PC-9 (cell line): ENCODE results near the gene COL4A2. TPM values are rescaled to one million over a fixed set of nuclear protein-coding genes. Genes with fewer than 3 reads are reported as not detected.

Experiments used
- BruUV-seq: library from RNA; stranded (reverse); fragments of 400-500 nt; replicated peaks from 2 replicates; lab custom pipeline; 2021; lab: Mats Ljungman, UMichigan
- CTCF ChIA-PET: fragments of 300-600 bp; sonication (Branson Sonifier 250); formaldehyde crosslinking; loops from one replicate; lab custom pipeline; 2022; ENCODE audit warnings: antibody characterized with exemption; lab: Charles Lee
- POLR2A ChIA-PET: fragments of 300-600 bp; sonication (Branson Sonifier 250); formaldehyde crosslinking; loops from one replicate; lab custom pipeline; 2022; ENCODE audit warnings: antibody characterized with exemption; ENCODE audit not compliant: unreplicated experiment; lab: Charles Lee
- DNase-seq, 2 experiments: peaks; one replicate each; pipeline versions ENCODE4 v3.0.0 to v3.0.0-alpha.2; 2015 to 2022; ENCODE audit warnings: mixed read lengths in 1 of 2
- H2AFZ ChIP-seq: fragments of 200-600 bp; sonication (generic); 2 replicates; pipeline ENCODE4 v1.8.1; 2017; ENCODE audit warnings: antibody characterized with exemption
- H3F3A ChIP-seq: fragments of 200-600 bp; sonication (generic); 2 replicates; pipeline ENCODE4 v1.8.1; 2017; ENCODE audit warnings: antibody characterized with exemption, mild to moderate bottlenecking, low read depth; ENCODE audit not compliant: insufficient read depth
- H3K27ac ChIP-seq: fragments of 200-600 bp; sonication (generic); 2 replicates; pipeline ENCODE4 v1.6.1; 2016; ENCODE audit warnings: mixed run types
- H3K27me3 ChIP-seq: fragments of 200-600 bp; sonication (generic); 2 replicates; pipeline ENCODE4 v1.6.1; 2016; ENCODE audit warnings: low read depth, mixed run types; ENCODE audit not compliant: insufficient read depth
- H3K36me3 ChIP-seq: fragments of 200-600 bp; sonication (generic); 2 replicates; pipeline ENCODE4 v1.6.1; 2016; ENCODE audit warnings: low read depth, mixed run types
- H3K4me1 ChIP-seq: fragments of 200-600 bp; sonication (generic); replicated peaks from 2 replicates; pipeline ENCODE4 v1.6.1; 2016; ENCODE audit warnings: mixed run types; ENCODE audit not compliant: insufficient read depth
- H3K4me2 ChIP-seq: fragments of 200-600 bp; sonication (generic); 2 replicates; pipeline ENCODE4 v1.6.1; 2017; ENCODE audit warnings: mixed run types
- H3K4me3 ChIP-seq: fragments of 200-600 bp; sonication (generic); 2 replicates; pipeline ENCODE4 v1.6.1; 2016; ENCODE audit warnings: mixed run types
- H3K79me2 ChIP-seq: fragments of 200-600 bp; sonication (generic); 2 replicates; pipeline ENCODE4 v1.6.1; 2017; ENCODE audit warnings: low read depth, mixed run types
- H3K9me2 ChIP-seq: fragments of 200-600 bp; sonication (generic); 2 replicates; pipeline ENCODE4 v1.8.1; 2017; ENCODE audit warnings: mild to moderate bottlenecking; ENCODE audit not compliant: insufficient read depth
- H3K9me3 ChIP-seq: fragments of 200-600 bp; sonication (generic); 2 replicates; pipeline ENCODE4 v1.8.1; 2016; ENCODE audit warnings: low read depth; ENCODE audit not compliant: insufficient read depth
- H4K20me1 ChIP-seq: fragments of 200-600 bp; sonication (generic); 2 replicates; pipeline ENCODE4 v1.8.1; 2017; ENCODE audit not compliant: insufficient read depth
- CTCF ChIP-seq: fragments of 200-600 bp; sonication (generic); conservative IDR thresholded peaks from 2 replicates; pipeline ENCODE4 v1.6.1; 2017; ENCODE audit warnings: mixed run types, antibody characterized with exemption, mild to moderate bottlenecking, moderate library complexity
- EZH2 ChIP-seq: fragments of 200-600 bp; sonication (generic); IDR thresholded peaks from 2 replicates; pipeline ENCODE4 v1.8.0; 2017; ENCODE audit warnings: antibody characterized with exemption, low read depth
- intact Hi-C: fragments of 100-400 bp; cut with micrococcal nuclease; formaldehyde crosslinking; loops from one replicate; pipeline ENCODE4 v1.10.0; 2022; ENCODE audit not compliant: unreplicated experiment
- total RNA-seq: library from RNA; stranded (reverse); gene quantifications from 2 replicates; pipeline ENCODE4 v1.2.3, GENCODE V29; 2021

COL4A2 gene
- total RNA-seq, 1 experiment from 2014 or later: 1.2 TPM

GRCh38 chr13:110467516-110468110, 160.5 kb downstream of the COL4A2 start:
- ChIA-PET POLR2A (no interaction called here), CTCF (no interaction called here)
- Histone ChIP-seq H3K27me3 (no peaks in the 10 kb centered on the region), H3K4me1 (no peaks in the 10 kb centered on the region), H4K20me1 (no peaks in the 10 kb centered on the region), H3F3A (no peaks in the 10 kb centered on the region), H3K79me2 (no peaks in the 10 kb centered on the region), H3K9me3 (no peaks in the 10 kb centered on the region), H3K4me2 (no peak overlapping the region), H3K36me3 (no peaks in the 10 kb centered on the region), H3K9me2 (no peaks in the 10 kb centered on the region), H2AFZ (no peak overlapping the region), H3K27ac (no peak overlapping the region), H3K4me3 (no peak overlapping the region)
- no peak for DNase-seq
- intact Hi-C loops: no loop called here
- BruUV-seq: no TSS peak
- no peak for TF ChIP-seq EZH2
- TF ChIP-seq CTCF: no peak

GRCh38 chr13:110468986-110469495, 162.0 kb downstream of the COL4A2 start:
- H3K27me3 ChIP-seq: no peaks in the 10 kb centered on the region
- TF ChIP-seq CTCF: no peak
- TF ChIP-seq EZH2: no peak
- H3K36me3 ChIP-seq: no peaks in the 10 kb centered on the region
- no peak overlapping the region for H2AFZ ChIP-seq
- H3K4me1 ChIP-seq: 0 out of 2 replicates have a peak, but pooled peaks cover 4% of the 10 kb centered on the region
- ChIA-PET CTCF (no interaction called here), POLR2A (no interaction called here)
- no peaks in the 10 kb centered on the region for H3K79me2 ChIP-seq
- intact Hi-C loops: no loop called here
- H3K9me3 ChIP-seq: no peaks in the 10 kb centered on the region
- no peaks in the 10 kb centered on the region for H3K9me2 ChIP-seq
- no peaks in the 10 kb centered on the region for H3F3A ChIP-seq
- no peak for DNase-seq
- no TSS peak for BruUV-seq
- H4K20me1 ChIP-seq: no peaks in the 10 kb centered on the region
- H3K4me3 ChIP-seq: no peak overlapping the region
- H3K4me2 ChIP-seq: no peak overlapping the region
- H3K27ac ChIP-seq: no peak overlapping the region

GRCh38 chr13:110469597-110469996, 162.5 kb downstream of the COL4A2 start:
- ChIA-PET POLR2A (no interaction called here), CTCF (no interaction called here)
- DNase-seq: no peak
- Histone ChIP-seq H3K79me2 (no peaks in the 10 kb centered on the region), H2AFZ (no peak overlapping the region), H3K9me3 (no peaks in the 10 kb centered on the region), H3K4me3 (no peak overlapping the region), H3K36me3 (no peaks in the 10 kb centered on the region), H3K4me2 (no peak overlapping the region), H3K27ac (no peak overlapping the region), H3K9me2 (no peaks in the 10 kb centered on the region), H3F3A (0 out of 2 replicates have a peak, but pooled peaks cover under 1% of the 10 kb centered on the region), H4K20me1 (no peaks in the 10 kb centered on the region), H3K4me1 (0 out of 2 replicates have a peak, but pooled peaks cover 4% of the 10 kb centered on the region), H3K27me3 (no peaks in the 10 kb centered on the region)
- intact Hi-C loops: no loop called here
- TF ChIP-seq CTCF: no peak
- TF ChIP-seq EZH2: no peak
- BruUV-seq: no TSS peak
